ENCODE measurements around the gene TOM1. TPM values are rescaled to one million over a fixed set of nuclear protein-coding genes. Genes with fewer than 3 reads are reported as not detected.

TOM1 gene
- total and polyA plus RNA-seq, 2 of the 13 experiments (the other 11 are each of a cell fraction or from before 2014, with no cell fraction given), result 30.8 to 87.3 TPM

- no peak for TF ChIP-seq SP140L (CRISPR knock-in tag; IDR thresholded peaks at IDR 0.05; ENCODE audit: borderline replicate concordance)
- TF ChIP-seq NFAT5 (CRISPR knock-in tag; IDR thresholded peaks at IDR 0.05), result no peak
- TF ChIP-seq GLMP (CRISPR knock-in tag; IDR thresholded peaks at IDR 0.05; ENCODE audit: borderline replicate concordance), result no peak
- no peak for TF ChIP-seq ZNF446 (CRISPR knock-in tag; IDR thresholded peaks at IDR 0.05)
- no peak for TF ChIP-seq ZSCAN21 (CRISPR knock-in tag; IDR thresholded peaks at IDR 0.05; ENCODE audit: borderline replicate concordance)
- no peak for TF ChIP-seq ZNF317 (CRISPR knock-in tag; IDR thresholded peaks at IDR 0.05)
- TF ChIP-seq ZNF674 (CRISPR knock-in tag; IDR thresholded peaks at IDR 0.05; ENCODE audit: low read depth), result no peak
- TF ChIP-seq TMF1 (CRISPR knock-in tag; IDR thresholded peaks at IDR 0.05; ENCODE audit: low read depth), result no peak
- TF ChIP-seq ZNF710 (CRISPR knock-in tag; IDR thresholded peaks at IDR 0.05; ENCODE audit: borderline replicate concordance), result no peak
- no peak for TF ChIP-seq ZNF850 (CRISPR knock-in tag; conservative IDR thresholded peaks at IDR 0.05)
- TF ChIP-seq ARID3A (IDR thresholded peaks at IDR 0.05; ENCODE audit: low read depth, low read length), result no peak
- TF ChIP-seq RFXAP (CRISPR knock-in tag; IDR thresholded peaks at IDR 0.05; ENCODE audit: borderline replicate concordance), result no peak
- TF ChIP-seq ZNF329 (CRISPR knock-in tag; IDR thresholded peaks at IDR 0.05; ENCODE audit: low read depth), result no peak
- no peak for TF ChIP-seq ZNF775 (CRISPR knock-in tag; IDR thresholded peaks at IDR 0.05; ENCODE audit: borderline replicate concordance)
- peak; percentile 78 for TF ChIP-seq ARID5B (CRISPR knock-in tag; IDR thresholded peaks at IDR 0.05)
These were observed 1.7 kb downstream of the TOM1 start (continued) for GRCh38 chr22:35301372-35301874.
